ENCODE results near the gene CASQ1. TPM values are rescaled to one million over a fixed set of nuclear protein-coding genes. Genes with fewer than 3 reads are reported as not detected.

The CASQ1 gene
- total and polyA plus RNA-seq, 8 donors: 0.14 TPM; not detected in 7

- no peaks in the 10 kb centered on the region for H3K4me1 ChIP-seq
- intact Hi-C loops (cut with DNase I): loop anchor here in 2 of 3 donors (5.0 to 10.0 kb wide), 4 partner anchors 61 to 183 kb away; no protein-coding TSS in a partner anchor
- TF ChIP-seq CTCF (IDR thresholded peaks at IDR 0.05): no peak
- H3K4me3 ChIP-seq: no peak overlapping the region
- no peaks in the 10 kb centered on the region for H3K27me3 ChIP-seq
- DNase-seq (no peak), ATAC-seq (no peak), FAIRE-seq (no peak)
- whole genome bisulfite sequencing, 2 donors: 81 to 89% methylated on average over 3 of the region's 3 CpGs
- no peak overlapping the region for H3K27ac ChIP-seq
- H3K36me3 ChIP-seq: no peaks in the 10 kb centered on the region
- no peaks in the 10 kb centered on the region for H3K9me3 ChIP-seq
Measured at GRCh38 chr1:160191756-160192155, 1.4 kb downstream of the CASQ1 start.

GRCh38 chr1:160192234-160192633, 1.9 kb downstream of the CASQ1 start:
- Histone ChIP-seq H3K9me3 (no peaks in the 10 kb centered on the region), H3K36me3 (no peaks in the 10 kb centered on the region), H3K27me3 (no peaks in the 10 kb centered on the region), H3K4me1 (no peaks in the 10 kb centered on the region), H3K27ac (no peak overlapping the region), H3K4me3 (no peak overlapping the region)
- ATAC-seq (no peak), FAIRE-seq (no peak), DNase-seq (no peak)
- intact Hi-C loops (cut with DNase I): loop anchor here in 2 of 3 donors (5.0 to 10.0 kb wide), 4 partner anchors 60 to 183 kb away; no protein-coding TSS in a partner anchor
- TF ChIP-seq CTCF (IDR thresholded peaks at IDR 0.05): no peak

- 16 to 17% methylated on average over 16 of the region's 16 CpGs for WGBS, 2 donors
- intact Hi-C loops (cut with DNase I): loop anchor here in 2 of 3 donors (5.0 to 10.0 kb wide), 4 partner anchors 59 to 182 kb away; no protein-coding TSS in a partner anchor
Measured at GRCh38 chr1:160193091-160193819, 2.9 kb downstream of the CASQ1 start.

GRCh38 chr1:160193832-160194736, 3.7 kb downstream of the CASQ1 start:
- ATAC-seq: no peak
- DNase-seq: no peak
- Histone ChIP-seq H3K36me3 (no peaks in the 10 kb centered on the region), H3K27me3 (no peaks in the 10 kb centered on the region), H3K4me3 (no peak overlapping the region), H3K4me1 (no peaks in the 10 kb centered on the region), H3K27ac (no peak overlapping the region), H3K9me3 (no peaks in the 10 kb centered on the region)
- intact Hi-C loops (cut with DNase I): loop anchor here in 2 of 3 donors (5.0 to 10.0 kb wide), 4 partner anchors 58 to 181 kb away; no protein-coding TSS in a partner anchor
- TF ChIP-seq CTCF (IDR thresholded peaks at IDR 0.05): no peak
- no peak for FAIRE-seq
- WGBS, 2 donors: 79 to 82% methylated on average over 9 of the region's 9 CpGs

More at GRCh38 chr1:160193091-160193819, 2.9 kb downstream of the CASQ1 start:
- no peak for FAIRE-seq
- ATAC-seq: peak; percentile 93 to 99 (median 98)
- Histone ChIP-seq H3K27ac (no peak overlapping the region), H3K9me3 (no peaks in the 10 kb centered on the region), H3K27me3 (no peaks in the 10 kb centered on the region), H3K4me1 (no peaks in the 10 kb centered on the region), H3K4me3 (no peak overlapping the region), H3K36me3 (no peaks in the 10 kb centered on the region)
- DNase-seq: peak; percentile 76 to 96 (median 90)
- peak; percentile 92 to 96 (median 94) for TF ChIP-seq CTCF (IDR thresholded peaks at IDR 0.05)

Data from pancreas (tissue), 10 donors.